Measurements from ENCODE around the gene ATAD3B.
"Not testable (repeated sequence)": the region's sequence is repeated elsewhere in the genome, so short reads cannot be mapped to it uniquely, and the experiment has no call there.

Gene ATAD3B

GRCh38 chr1:1489231-1489630 lies 17.7 kb downstream of the ATAD3B start:
- Histone ChIP-seq H3K27me3 (ENCODE audit: control insufficient read depth, insufficient read depth, low read length) (no peaks in the 10 kb centered on the region), H3K4me3 (ENCODE audit: low read length) (no peak overlapping the region), H3K4me1 (ENCODE audit: control insufficient read depth, low read depth, low read length) (no peaks in the 10 kb centered on the region), H3K9me3 (ENCODE audit: control insufficient read depth, low read depth, low read length) (no peaks in the 10 kb centered on the region), H3K9ac (ENCODE audit: low read length) (no peak overlapping the region), H3K27ac (ENCODE audit: low read length) (no peak overlapping the region), H3K36me3 (ENCODE audit: control insufficient read depth, low read depth, low read length) (peaks cover 38% of the 10 kb centered on the region)

GRCh38 chr1:1489861-1490260 lies 18.3 kb downstream of the ATAD3B start:
- H3K36me3 ChIP-seq (ENCODE audit: control insufficient read depth, low read depth, low read length): peaks cover 38% of the 10 kb centered on the region
- no peak overlapping the region for H3K27ac ChIP-seq (ENCODE audit: low read length)
- H3K27me3 ChIP-seq (ENCODE audit: control insufficient read depth, insufficient read depth, low read length): no peaks in the 10 kb centered on the region
- H3K9ac ChIP-seq (ENCODE audit: low read length): no peak overlapping the region
- no peaks in the 10 kb centered on the region for H3K4me1 ChIP-seq (ENCODE audit: control insufficient read depth, low read depth, low read length)
- no peak overlapping the region for H3K4me3 ChIP-seq (ENCODE audit: low read length)
- H3K9me3 ChIP-seq (ENCODE audit: control insufficient read depth, low read depth, low read length): no peaks in the 10 kb centered on the region

GRCh38 chr1:1490633-1491230 lies 19.2 kb downstream of the ATAD3B start:
- Histone ChIP-seq H3K4me1 (ENCODE audit: control insufficient read depth, low read depth, low read length) (no peaks in the 10 kb centered on the region), H3K27me3 (ENCODE audit: control insufficient read depth, insufficient read depth, low read length) (no peaks in the 10 kb centered on the region), H3K36me3 (ENCODE audit: control insufficient read depth, low read depth, low read length) (peaks cover 38% of the 10 kb centered on the region), H3K9ac (ENCODE audit: low read length) (no peak overlapping the region), H3K4me3 (ENCODE audit: low read length) (no peak overlapping the region), H3K27ac (ENCODE audit: low read length) (no peak overlapping the region), H3K9me3 (ENCODE audit: control insufficient read depth, low read depth, low read length) (no peaks in the 10 kb centered on the region)

DNA sequence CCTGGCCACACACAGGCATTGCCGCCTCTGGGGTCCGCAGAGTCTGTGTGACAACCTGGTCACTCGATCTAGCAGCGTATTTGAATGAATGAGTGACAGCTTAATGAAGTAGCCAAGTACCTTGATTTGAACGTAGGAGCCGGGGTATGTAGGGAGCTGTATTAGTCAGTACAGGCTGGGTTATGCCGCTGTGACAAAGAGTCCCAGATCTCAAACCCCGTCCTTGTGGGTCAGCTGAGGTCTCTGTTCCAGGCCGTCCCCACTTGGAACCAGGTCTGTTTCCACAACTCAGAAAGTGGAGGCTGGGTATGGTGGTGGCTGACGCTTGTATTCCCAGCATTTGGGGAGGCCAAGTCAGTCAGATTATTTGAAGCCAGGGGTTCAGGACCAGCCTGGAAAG lies 20.0 kb downstream of the ATAD3B start:
- no peak overlapping the region for H3K4me3 ChIP-seq (ENCODE audit: low read length)
- H3K27ac ChIP-seq (ENCODE audit: low read length): no peak overlapping the region
- H3K27me3 ChIP-seq (ENCODE audit: control insufficient read depth, insufficient read depth, low read length): no peaks in the 10 kb centered on the region
- no peaks in the 10 kb centered on the region for H3K4me1 ChIP-seq (ENCODE audit: control insufficient read depth, low read depth, low read length)
- no peak overlapping the region for H3K9ac ChIP-seq (ENCODE audit: low read length)
- H3K36me3 ChIP-seq (ENCODE audit: control insufficient read depth, low read depth, low read length): peaks cover 38% of the 10 kb centered on the region
- no peaks in the 10 kb centered on the region for H3K9me3 ChIP-seq (ENCODE audit: control insufficient read depth, low read depth, low read length)

- not testable (repeated sequence) for H3K27me3 ChIP-seq (ENCODE audit: control insufficient read depth, insufficient read depth, low read length); H3K9ac ChIP-seq (ENCODE audit: low read length); H3K9me3 ChIP-seq (ENCODE audit: control insufficient read depth, low read depth, low read length); H3K4me1 ChIP-seq (ENCODE audit: control insufficient read depth, low read depth, low read length); H3K4me3 ChIP-seq (ENCODE audit: low read length); H3K27ac ChIP-seq (ENCODE audit: low read length)
- H3K36me3 ChIP-seq (ENCODE audit: control insufficient read depth, low read depth, low read length): peaks cover 28% of the 10 kb centered on the region
These were observed 22.7 kb downstream of the ATAD3B start for GRCh38 chr1:1494311-1494710.

- H3K9me3 ChIP-seq (ENCODE audit: control insufficient read depth, low read depth, low read length); H3K4me1 ChIP-seq (ENCODE audit: control insufficient read depth, low read depth, low read length); H3K4me3 ChIP-seq (ENCODE audit: low read length); H3K9ac ChIP-seq (ENCODE audit: low read length); H3K27ac ChIP-seq (ENCODE audit: low read length); H3K27me3 ChIP-seq (ENCODE audit: control insufficient read depth, insufficient read depth, low read length): not testable (repeated sequence)
- H3K36me3 ChIP-seq (ENCODE audit: control insufficient read depth, low read depth, low read length): peaks cover 19% of the 10 kb centered on the region
These were observed 24.0 kb downstream of the ATAD3B start for GRCh38 chr1:1495461-1495975.

DNA sequence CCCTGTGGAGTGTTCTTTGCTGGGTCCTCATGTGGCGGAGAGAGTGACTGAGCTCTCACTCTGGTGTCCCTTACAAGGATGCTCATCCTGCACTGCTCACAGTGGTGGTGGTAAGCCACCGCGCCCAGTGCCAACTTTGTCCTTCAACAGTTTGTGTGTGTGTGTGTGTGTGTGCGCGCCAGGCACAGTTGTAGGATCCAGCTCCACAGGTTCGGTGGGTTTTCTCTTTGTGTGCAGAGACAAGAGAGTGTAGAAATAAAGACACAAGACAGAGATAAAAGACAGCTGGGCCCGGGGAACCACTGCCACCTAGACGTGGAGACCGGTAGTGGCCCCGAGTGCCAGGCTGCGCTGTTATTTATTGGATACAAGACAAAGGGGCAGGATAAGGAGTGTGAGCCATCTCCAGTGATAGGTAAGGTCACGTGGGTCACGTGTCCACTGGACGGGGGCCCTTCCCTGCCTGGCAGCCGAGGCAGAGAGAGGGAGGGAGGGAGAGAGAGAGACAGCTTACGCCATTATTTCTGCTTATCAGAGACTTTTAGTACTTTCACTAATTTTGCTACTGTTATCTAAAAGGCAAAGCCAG lies 33.3 kb downstream of the ATAD3B start:
- not testable (repeated sequence) for H3K9me3 ChIP-seq (ENCODE audit: control insufficient read depth, low read depth, low read length); H3K9ac ChIP-seq (ENCODE audit: low read length); H3K27ac ChIP-seq (ENCODE audit: low read length); H3K36me3 ChIP-seq (ENCODE audit: control insufficient read depth, low read depth, low read length); H3K4me1 ChIP-seq (ENCODE audit: control insufficient read depth, low read depth, low read length); H3K27me3 ChIP-seq (ENCODE audit: control insufficient read depth, insufficient read depth, low read length)
- peak overlapping the region; percentile 22 for H3K4me3 ChIP-seq (ENCODE audit: low read length)

- H3K27ac ChIP-seq (ENCODE audit: low read length); H3K36me3 ChIP-seq (ENCODE audit: control insufficient read depth, low read depth, low read length); H3K27me3 ChIP-seq (ENCODE audit: control insufficient read depth, insufficient read depth, low read length); H3K9me3 ChIP-seq (ENCODE audit: control insufficient read depth, low read depth, low read length); H3K4me1 ChIP-seq (ENCODE audit: control insufficient read depth, low read depth, low read length); H3K9ac ChIP-seq (ENCODE audit: low read length): not testable (repeated sequence)
- H3K4me3 ChIP-seq (ENCODE audit: low read length): peak overlapping the region; percentile 22
These were observed 33.8 kb downstream of the ATAD3B start for GRCh38 chr1:1505366-1505798.

GRCh38 chr1:1505801-1506200 lies 34.2 kb downstream of the ATAD3B start:
- not testable (repeated sequence) for H3K27ac ChIP-seq (ENCODE audit: low read length); H3K9me3 ChIP-seq (ENCODE audit: control insufficient read depth, low read depth, low read length); H3K4me1 ChIP-seq (ENCODE audit: control insufficient read depth, low read depth, low read length); H3K9ac ChIP-seq (ENCODE audit: low read length); H3K27me3 ChIP-seq (ENCODE audit: control insufficient read depth, insufficient read depth, low read length); H3K4me3 ChIP-seq (ENCODE audit: low read length); H3K36me3 ChIP-seq (ENCODE audit: control insufficient read depth, low read depth, low read length)

GRCh38 chr1:1507305-1507704 lies 35.7 kb downstream of the ATAD3B start:
- Histone ChIP-seq H3K9me3 (ENCODE audit: control insufficient read depth, low read depth, low read length) (no peaks in the 10 kb centered on the region), H3K27me3 (ENCODE audit: control insufficient read depth, insufficient read depth, low read length) (no peaks in the 10 kb centered on the region), H3K36me3 (ENCODE audit: control insufficient read depth, low read depth, low read length) (no peaks in the 10 kb centered on the region), H3K9ac (ENCODE audit: low read length) (no peak overlapping the region), H3K4me1 (ENCODE audit: control insufficient read depth, low read depth, low read length) (no peaks in the 10 kb centered on the region), H3K4me3 (ENCODE audit: low read length) (no peak overlapping the region), H3K27ac (ENCODE audit: low read length) (no peak overlapping the region)

GRCh38 chr1:1508775-1509464 lies 37.4 kb downstream of the ATAD3B start:
- not testable (repeated sequence) for H3K9me3 ChIP-seq (ENCODE audit: control insufficient read depth, low read depth, low read length); H3K9ac ChIP-seq (ENCODE audit: low read length); H3K27ac ChIP-seq (ENCODE audit: low read length); H3K4me1 ChIP-seq (ENCODE audit: control insufficient read depth, low read depth, low read length); H3K4me3 ChIP-seq (ENCODE audit: low read length); H3K36me3 ChIP-seq (ENCODE audit: control insufficient read depth, low read depth, low read length); H3K27me3 ChIP-seq (ENCODE audit: control insufficient read depth, insufficient read depth, low read length)

DNA sequence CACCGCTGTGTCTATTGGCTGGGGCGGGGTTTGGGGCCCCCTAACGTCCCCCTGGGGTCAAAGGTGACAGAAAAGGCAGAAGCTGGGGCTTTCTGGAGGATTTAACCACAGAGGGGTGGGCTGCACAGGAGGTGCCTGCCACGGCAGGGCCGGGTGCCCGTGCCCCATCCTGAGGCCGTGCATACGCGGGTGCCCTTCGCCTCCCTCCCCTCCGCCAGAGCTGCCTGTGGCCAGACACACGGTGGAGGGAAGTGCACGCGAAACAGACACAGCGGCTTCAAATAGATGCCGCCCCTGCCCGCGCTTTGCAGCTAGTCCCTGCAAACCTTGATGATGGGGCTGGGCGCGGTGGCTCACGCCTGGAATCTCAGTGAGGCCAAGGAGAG lies 37.9 kb downstream of the ATAD3B start:
- not testable (repeated sequence) for H3K4me1 ChIP-seq (ENCODE audit: control insufficient read depth, low read depth, low read length); H3K36me3 ChIP-seq (ENCODE audit: control insufficient read depth, low read depth, low read length); H3K27me3 ChIP-seq (ENCODE audit: control insufficient read depth, insufficient read depth, low read length); H3K9me3 ChIP-seq (ENCODE audit: control insufficient read depth, low read depth, low read length); H3K4me3 ChIP-seq (ENCODE audit: low read length); H3K27ac ChIP-seq (ENCODE audit: low read length); H3K9ac ChIP-seq (ENCODE audit: low read length)
